Fibroblast of the aortic adventitia (primary cell): ENCODE results near the gene TMCO5A. TPM values are rescaled to one million over a fixed set of nuclear protein-coding genes. Genes with fewer than 3 reads are reported as not detected.
A peak's percentile ranks its signal among the peaks of the same experiment; 100 is the strongest.

Source experiments
- DNase-seq: peaks from one replicate; pipeline ENCODE4 v3.0.0-alpha.2; 2010; ENCODE audit warnings: low read depth
- H3K4me3 ChIP-seq: 2 replicates; pipeline ENCODE4 v1.5.1; 2011; ENCODE audit warnings: low read depth, mild to moderate bottlenecking, control low read depth, low read length, moderate library complexity
- total RNA-seq: library from RNA; depleted of rRNA; stranded (reverse); fragments of >200 nt; gene quantifications from 2 replicates; pipeline ENCODE4 v1.2.3, GENCODE V29; 2012; ENCODE audit warnings: low replicate concordance
- TF ChIP-seq, protein P1 (sequence below): IDR thresholded peaks from 2 replicates; pipeline ENCODE4 v1.5.1; 2011; ENCODE audit warnings: mild to moderate bottlenecking, low read length, control low read depth, inconsistent platforms; ENCODE audit not compliant: insufficient read depth

The TMCO5A gene
- total RNA-seq, 1 donor, result not detected

DNA sequence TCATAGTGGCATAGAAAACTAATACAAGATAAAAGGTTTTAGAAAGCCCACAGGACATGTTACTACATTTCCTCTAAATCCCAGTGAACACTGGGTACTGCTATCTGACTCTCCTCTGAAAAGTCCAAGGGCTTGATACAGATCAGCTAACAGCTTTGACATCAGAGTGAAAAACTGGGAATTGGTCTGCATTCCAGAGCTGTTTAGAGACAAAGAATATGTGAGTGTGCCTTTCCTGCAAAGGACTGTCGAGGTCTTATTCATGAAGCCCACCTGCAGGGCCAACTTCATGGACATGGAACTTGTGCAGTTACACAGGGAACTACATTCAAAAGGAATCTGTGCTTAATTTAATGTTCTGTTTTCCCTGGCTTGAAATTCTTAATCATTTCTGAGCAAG is 5.2 kb upstream of the TMCO5A start:
- H3K4me3 ChIP-seq, result no peak overlapping the region
- TF ChIP-seq, protein P1, sequence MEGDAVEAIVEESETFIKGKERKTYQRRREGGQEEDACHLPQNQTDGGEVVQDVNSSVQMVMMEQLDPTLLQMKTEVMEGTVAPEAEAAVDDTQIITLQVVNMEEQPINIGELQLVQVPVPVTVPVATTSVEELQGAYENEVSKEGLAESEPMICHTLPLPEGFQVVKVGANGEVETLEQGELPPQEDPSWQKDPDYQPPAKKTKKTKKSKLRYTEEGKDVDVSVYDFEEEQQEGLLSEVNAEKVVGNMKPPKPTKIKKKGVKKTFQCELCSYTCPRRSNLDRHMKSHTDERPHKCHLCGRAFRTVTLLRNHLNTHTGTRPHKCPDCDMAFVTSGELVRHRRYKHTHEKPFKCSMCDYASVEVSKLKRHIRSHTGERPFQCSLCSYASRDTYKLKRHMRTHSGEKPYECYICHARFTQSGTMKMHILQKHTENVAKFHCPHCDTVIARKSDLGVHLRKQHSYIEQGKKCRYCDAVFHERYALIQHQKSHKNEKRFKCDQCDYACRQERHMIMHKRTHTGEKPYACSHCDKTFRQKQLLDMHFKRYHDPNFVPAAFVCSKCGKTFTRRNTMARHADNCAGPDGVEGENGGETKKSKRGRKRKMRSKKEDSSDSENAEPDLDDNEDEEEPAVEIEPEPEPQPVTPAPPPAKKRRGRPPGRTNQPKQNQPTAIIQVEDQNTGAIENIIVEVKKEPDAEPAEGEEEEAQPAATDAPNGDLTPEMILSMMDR, result no peak
- DNase-seq, result no peak

GRCh38 chr15:37931321-37931720 is 3.1 kb upstream of the TMCO5A start:
- TF ChIP-seq, protein P1, result no peak
- DNase-seq, result no peak

DNA sequence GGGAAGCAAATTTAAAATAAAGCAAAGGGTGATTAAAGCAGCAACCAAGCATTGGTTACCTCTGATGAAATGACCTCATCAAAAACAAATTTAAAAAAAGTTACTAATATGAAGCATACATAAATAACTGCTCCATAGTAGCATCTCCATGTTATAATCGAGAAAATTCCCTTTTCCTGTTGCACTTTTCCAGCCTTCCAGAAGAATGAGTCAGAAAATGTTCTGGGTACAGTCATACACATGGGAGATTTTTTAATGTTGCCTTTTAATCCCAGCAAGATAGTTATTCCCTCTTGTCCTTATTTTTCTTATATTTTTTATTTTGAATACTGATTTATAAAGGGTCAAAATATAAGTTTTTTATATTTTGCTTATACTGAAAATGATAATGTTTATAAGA is 2.6 kb upstream of the TMCO5A start:
- peak; percentile 46 for DNase-seq
- TF ChIP-seq, protein P1, result no peak
- H3K4me3 ChIP-seq, result no peak overlapping the region

More at GRCh38 chr15:37931321-37931720, 3.1 kb upstream of the TMCO5A start:
- H3K4me3 ChIP-seq, result no peak overlapping the region

DNA sequence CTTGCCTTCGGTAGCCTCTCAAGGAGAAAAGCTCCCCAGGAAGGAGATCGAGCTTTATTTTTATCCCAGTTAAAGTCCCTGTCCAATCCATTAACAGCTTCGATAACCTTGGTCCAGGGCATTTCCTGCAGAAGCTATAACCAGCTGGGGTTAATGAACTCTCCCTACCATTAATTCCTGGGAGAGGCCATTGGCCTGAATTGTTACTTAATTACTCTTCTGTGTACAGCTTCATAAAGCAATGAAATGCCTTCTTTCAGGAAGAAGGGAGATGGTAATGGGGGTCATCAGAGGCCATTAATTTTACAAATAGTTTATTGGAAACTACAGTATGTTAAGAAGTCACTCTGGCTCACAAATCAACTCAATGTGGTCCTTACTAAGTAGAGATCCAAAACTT is 1.9 kb upstream of the TMCO5A start:
- H3K4me3 ChIP-seq, result no peak overlapping the region
- no peak for DNase-seq
- TF ChIP-seq, protein P1, result no peak

DNA sequence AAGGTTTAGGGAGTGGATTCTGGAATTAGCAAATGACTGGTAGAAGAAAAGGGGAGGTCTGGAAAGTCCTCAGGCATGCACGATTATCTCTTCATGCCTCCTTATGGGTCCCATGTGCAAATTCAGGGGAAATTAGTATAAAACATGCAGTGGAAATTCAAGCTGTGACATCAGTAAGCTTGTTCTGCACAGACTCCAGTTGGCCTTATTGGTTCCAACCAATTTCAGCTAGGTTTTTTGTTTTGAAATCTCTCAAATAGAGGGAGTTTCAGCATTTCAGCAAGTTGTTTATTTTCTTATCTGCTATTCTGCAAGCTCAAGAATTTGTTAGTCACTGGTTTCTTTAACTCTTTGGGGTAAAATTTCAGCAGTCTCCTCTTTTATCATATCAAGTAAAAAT is 774 bp upstream of the TMCO5A start:
- peak; percentile 73 for DNase-seq
- no peak overlapping the region for H3K4me3 ChIP-seq
- TF ChIP-seq, protein P1, result no peak

- DNase-seq, result no peak
- TF ChIP-seq, protein P1, result no peak
- no peak overlapping the region for H3K4me3 ChIP-seq
Observed at GRCh38 chr15:37940876-37941275, 6.4 kb downstream of the TMCO5A start.

- TF ChIP-seq, protein P1, result no peak
- no peak overlapping the region for H3K4me3 ChIP-seq
- no peak for DNase-seq
Observed at GRCh38 chr15:37941779-37942178, 7.3 kb downstream of the TMCO5A start.
